Stimulated activated CD8-positive, alpha-beta memory T cell treated with anti-CD3 and anti-CD28 coated beads, Interleukin-4, amount 100 ng/mL, for 48 hours (primary cell): ENCODE data around the gene COBL.
"Not testable (repeated sequence)": the region's sequence is repeated elsewhere in the genome, so short reads cannot be mapped to it uniquely, and the experiment has no call there.

ENCODE experiments used
- DNase-seq: peaks from one replicate; pipeline ENCODE4 v3.0.0-alpha.2; 2020

COBL gene

DNA sequence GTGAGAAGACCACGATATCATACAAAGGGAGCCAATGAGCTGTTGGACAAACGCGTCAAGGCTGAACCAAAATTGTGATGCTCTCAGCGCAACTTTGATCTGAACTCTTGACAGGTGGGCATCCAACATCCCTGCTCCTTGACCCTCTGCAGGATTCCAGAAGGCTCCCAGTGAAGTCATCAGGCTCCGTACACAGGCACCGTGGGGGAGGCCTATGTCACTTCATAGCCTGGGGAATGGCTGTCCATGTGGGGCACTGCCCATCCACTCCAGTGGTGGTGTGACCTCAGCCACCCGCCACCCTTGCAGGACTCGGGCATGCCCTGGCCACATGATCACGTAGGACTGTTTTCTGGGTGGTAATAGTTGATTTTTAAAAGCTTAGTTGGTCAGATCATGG is 300.1 kb downstream of the COBL start:
- DNase-seq, result no peak

DNA sequence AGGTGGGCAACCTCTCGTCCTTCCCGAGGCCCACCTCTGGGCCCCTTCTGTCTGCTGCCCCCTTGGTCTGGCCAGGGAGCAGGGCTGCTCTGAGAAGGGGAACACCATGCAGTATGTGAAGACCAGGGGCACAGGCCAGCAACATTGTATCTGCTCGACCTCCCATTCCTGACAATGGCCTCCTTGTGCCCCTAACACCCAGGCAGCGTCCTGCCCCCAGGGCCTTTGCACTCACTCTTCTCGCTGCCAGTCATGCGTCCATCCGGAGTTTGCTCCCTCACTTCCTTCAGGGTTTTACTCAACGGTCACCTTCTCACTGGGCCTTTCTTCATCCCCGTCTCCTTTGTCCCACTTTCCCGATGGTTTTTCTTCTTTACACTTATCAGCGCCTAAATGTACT is 301.0 kb downstream of the COBL start:
- DNase-seq, result no peak

DNA sequence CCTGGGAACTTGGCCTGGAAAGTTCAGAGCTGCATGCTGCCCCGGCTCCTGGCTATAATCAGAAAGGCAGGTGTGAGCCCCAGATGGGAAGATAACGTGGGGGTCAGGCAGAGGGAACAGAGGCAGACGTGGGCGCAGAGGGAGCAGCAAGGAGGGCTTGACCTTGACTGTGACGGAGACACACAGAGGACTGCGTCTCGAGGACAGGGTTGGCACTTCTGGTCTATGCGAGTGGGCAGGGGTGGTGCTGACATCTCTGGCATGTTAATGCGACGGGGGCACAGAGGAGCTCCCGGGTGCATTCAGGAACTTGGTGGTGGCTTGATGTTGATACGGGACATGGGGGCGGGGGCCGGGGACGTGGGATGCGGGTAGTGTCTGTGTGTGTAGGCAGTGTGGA is 301.8 kb downstream of the COBL start:
- DNase-seq, result no peak

DNA sequence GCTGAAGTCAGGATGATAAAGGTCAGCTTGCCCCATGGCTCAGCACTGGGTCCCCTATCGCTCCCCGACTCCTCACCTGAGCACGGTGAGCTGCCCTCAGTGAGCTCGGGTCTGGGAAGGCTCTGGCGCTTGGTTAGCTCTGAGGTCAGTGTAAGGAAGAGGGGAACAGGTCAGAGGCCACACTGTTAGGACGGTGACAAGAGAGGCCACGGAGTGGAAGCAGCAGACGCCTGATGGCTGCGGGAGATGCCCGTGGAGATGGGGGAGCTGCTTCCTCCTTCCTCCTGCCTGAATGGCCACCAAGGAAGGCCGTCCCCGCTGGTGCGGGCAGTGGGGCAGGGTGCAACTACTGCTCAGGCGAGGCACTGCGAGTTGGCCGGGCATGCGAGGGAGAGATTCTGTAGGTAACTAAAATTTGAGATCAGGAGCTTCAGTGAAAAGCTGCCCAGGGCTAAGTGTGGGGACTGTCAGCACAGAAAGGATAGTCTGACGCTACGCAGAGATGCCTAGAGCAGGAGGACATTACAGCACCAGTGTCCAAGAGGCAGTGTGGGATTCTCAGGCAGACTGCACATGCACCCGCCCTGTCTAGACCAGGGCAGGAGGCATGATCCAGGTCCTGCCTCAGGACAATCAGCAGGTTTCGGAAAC is 302.6 kb downstream of the COBL start:
- DNase-seq, result no peak

GRCh38 chr7:51013218-51013786 is 303.3 kb downstream of the COBL start:
- no peak for DNase-seq

GRCh38 chr7:51012569-51013217 is 303.9 kb downstream of the COBL start:
- DNase-seq, result no peak

DNA sequence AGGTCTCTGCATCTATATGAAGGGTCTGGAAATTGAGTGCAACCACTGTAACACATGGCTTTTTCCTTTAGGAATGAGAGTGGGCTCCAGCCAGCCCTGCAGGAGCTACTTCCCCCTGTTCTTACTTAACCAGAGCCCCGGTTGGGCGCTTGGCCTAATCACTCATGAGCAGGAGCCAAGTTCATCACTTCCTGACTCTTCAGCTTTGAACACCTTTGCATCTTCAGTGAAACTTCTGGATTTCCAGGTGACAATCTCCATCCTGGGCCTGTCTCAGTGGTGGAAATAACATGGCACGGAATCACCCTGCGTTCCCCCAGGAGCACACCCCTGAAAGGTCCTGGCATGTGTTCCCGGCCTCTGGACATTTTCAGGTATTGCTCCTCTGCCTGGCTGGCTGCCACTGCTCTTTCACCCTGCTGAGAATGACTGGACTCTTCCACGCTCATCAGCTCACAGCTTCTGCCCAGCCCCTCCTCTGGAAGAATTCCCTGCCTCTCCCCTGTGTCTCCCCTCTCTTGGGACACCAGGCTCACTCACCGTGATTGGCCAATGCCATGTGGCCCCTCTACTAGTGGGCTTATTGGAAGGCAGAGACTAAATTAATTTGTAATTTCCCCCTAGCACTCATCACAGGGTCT is 304.8 kb downstream of the COBL start:
- no peak for DNase-seq

DNA sequence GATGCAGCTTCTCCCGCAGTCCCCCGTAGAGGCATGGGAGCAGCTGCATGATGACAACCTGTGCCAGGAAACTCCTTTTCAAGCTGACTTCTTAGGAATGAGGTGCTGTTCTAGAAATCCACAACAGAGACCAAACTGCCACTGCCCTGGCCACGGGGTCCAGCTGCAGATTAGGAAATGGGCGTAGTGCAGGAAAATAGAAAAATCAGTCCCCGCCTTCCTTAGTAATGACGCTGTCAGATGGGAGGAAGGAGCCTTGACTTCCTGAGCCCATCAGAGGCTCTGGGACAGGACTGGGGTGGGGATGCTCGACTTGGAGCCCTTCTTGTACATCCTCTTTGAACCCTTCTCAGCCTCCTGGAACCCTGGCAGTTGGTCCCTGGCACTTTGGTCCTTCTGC is 306.1 kb downstream of the COBL start:
- DNase-seq, result no peak

DNA sequence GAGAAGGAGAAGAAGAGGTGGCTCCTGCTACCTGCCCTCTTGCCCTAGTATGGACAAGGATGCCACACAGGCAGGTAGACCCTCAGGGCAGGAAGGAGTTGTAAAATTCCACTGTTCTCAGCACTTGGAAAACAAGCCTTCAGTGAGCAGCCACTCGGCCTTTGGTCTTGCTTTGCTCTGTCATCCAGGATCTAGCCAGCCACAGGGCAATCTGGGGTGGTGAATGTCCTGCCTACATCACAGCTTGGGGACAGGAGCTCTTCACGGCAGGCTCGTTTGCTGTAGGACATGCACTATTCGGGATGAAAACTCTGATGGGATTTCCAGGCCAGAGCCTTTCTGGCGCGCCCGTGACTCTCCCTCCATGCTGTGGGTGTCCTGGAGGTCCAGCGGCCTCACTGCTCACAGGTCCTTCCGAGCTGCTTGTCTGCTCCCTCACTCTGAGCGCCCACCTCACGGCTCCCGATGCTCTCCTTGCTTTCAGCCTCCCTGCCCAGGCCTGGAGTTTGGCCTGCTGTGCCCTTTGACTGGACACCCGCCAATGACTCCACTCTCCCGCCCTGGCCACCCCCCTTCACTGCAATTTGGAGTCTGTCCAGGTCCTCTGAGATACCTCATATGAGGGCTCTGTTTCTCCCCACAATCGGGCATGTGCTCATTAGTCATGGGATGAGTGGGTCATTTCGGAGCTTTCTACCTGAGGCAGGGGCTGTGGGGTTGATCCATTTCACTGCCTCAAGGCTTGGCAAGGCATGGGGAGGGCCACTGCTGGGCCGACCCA is 306.7 kb downstream of the COBL start:
- no peak for DNase-seq

DNA sequence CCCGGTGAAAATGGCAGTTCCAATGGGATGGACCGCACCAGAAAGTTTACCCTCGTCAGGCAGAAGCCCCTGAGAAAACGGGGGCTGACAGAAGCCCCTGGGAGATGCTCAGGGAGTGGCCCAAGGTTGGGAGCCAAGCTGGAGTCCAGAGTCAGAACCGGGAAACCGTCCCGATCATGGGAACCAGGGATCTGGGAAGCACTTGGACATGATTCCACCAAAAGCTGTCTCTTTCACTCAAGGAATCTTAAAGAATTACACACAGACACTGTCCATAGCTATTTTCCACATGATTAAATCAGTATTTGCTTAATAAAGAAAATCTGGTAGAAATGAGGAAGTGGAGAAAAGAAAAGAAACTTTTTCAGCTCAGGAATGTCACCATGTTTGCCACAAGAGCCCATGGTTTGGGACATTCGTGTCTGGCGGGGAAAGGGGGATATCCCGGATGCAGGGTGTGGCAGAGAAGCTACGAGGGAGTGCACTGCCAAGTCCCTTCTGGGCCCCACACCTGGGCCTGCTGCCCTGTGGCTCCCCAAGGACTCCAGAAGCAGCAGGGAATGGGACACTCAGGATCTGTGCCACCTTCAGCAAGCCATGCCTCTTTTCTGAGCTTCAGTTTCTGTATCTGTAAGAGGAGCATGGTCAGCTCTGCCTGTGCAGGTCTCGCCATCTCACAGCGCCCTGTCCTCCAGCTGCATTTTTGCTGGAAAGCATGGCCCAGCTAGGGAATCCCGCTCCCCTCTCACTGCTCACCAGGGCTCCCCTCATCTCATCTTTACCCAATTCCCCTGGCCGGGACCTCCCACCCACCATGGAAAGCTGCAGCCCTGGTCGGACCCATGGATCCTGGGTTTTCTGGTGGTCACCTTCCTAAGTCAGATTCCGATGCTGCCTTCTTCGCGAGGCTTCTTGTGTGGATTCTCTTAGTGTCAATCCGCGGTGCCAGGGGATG is 308.8 kb downstream of the COBL start:
- no peak for DNase-seq

DNA sequence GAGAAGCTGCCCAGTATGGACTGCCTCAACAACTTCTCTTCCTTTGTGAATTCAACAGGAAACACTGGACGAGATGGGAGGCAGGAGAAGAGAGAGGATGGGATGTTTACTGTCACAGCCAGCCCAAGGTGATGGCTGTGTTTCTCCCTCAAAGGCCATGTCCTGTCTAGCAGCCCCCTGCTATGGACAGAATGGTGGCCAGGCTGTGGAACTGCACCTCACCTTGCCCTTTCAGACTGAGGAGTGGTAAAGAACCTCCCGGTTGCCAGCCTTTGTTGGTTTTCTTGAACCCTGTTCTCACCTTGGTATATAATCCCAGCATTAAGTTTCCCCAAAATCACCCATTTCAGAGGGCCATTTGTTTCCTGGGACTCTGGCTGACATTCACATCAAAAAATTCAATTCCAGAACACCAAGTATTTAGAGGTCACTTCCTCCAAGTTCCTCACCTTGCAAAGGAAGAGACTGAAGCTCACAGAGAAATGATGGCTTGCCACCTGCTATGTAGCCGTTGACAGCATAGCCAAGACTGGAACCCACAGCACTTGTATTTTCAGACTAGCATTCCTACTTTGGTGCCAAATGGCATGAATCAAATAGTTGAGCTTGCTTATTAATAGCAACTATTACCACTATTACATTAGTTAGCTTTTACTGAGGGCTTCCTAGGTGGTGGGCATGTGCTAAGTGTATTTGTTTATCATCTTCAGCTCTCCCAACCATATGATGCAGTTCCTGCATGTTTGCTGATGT is 309.9 kb downstream of the COBL start:
- no peak for DNase-seq

DNA sequence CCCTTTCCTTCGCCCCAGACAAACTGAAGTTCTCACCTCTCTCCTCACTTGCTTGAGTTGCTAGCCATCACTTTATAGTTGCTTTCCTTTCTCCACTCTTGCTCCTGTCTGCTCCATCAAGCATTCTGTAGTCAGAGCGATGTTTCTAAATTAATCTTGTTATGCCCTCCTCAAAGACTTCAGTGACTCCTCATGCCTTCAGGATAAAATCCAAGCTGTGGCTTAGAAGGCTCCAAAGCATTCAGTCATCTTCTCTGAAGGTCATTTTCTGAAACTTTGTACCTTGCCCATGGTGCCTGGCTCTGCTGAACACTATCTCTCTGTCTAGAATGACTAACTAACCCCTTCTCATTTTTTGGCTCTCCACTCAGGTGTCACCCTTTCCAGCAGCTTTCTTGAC is 311.5 kb downstream of the COBL start:
- no peak for DNase-seq

GRCh38 chr7:51000956-51001355 is 315.7 kb downstream of the COBL start:
- DNase-seq, result no peak

DNA sequence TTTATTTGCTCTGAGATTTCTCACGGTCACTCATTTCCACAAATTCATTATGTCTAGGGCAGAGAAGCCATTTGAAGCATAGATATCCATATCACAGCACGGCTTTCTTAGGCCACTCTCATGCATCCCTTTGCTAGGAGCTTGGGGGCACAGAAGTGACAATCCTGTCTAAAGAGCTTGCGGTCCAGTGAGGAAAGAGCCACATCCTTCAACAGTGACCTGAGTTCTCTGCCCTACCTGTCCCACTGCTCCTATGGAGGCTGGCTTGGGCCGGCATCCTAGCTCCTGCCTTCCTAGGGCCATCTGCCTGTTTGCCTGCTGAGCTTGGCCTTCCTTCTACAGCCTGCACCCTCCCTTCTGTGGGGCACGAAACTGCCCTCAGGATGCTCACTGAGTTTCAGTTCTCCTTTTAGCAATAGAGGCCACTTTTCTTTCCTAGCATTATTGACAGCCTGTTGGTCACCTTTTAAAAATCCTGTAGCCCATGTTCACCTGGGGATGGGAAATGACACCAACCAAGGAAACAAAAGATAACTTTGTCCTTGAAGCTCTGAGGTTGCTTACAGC is 321.8 kb downstream of the COBL start:
- DNase-seq, result no peak

DNA sequence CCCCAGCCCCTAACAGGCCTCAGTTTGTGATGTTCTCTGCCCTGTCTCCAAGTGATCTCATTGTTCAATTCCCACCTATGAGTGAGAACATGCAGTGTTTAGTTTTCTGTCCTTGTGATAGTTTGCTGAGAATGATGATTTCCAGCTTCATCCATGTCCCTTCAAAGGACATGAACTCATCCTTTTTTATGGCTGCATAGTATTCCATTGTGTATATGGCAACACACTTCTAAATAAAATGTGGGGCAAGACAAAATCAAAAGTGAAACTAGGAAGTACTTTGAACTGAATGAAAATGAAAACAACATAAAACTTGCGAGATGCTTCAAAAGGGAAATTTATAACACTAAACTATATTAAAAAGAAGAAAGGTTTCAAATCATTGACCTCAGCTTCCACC is 326.4 kb downstream of the COBL start:
- DNase-seq, result not testable (repeated sequence)

DNA sequence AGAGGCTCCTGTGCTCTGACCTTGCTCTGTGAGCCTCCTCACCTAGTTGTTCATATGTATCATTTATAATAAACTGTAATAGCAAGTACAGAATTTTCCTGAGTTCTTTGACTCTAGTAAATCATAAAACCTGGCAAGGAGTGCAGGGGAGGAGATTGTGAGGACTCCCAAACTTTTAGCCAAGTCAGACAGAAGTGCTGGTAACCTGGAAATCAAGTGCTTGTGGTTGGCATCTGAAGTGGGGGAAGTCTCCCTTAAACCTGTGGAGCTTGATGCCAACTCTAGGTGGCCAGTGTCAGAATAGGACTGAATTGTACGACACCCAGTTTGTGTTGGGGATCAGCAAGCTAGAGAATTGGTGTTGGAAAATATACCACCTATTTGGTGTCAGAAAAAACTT is 327.6 kb downstream of the COBL start:
- DNase-seq, result no peak

DNA sequence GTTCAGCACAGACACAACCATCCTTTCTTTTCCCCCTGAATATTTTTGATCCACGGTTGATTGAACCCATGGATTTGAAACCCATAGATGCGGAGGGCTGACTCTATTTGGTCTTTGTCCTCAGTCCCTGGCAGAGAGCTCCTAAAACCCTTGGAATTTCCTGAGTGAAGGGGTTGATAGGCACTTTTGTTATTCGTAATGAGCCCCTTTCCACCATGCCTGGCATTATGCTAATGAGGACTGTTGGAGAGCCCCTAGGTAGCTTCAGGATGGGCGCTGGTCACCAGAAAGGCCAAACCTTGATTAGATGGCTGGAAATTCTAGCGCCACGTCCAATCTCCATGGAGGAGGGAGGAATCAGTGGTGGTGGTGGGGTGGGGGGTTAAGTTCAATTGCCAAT is 328.1 kb downstream of the COBL start:
- no peak for DNase-seq

GRCh38 chr7:50985096-50985495 is 331.5 kb downstream of the COBL start:
- no peak for DNase-seq

DNA sequence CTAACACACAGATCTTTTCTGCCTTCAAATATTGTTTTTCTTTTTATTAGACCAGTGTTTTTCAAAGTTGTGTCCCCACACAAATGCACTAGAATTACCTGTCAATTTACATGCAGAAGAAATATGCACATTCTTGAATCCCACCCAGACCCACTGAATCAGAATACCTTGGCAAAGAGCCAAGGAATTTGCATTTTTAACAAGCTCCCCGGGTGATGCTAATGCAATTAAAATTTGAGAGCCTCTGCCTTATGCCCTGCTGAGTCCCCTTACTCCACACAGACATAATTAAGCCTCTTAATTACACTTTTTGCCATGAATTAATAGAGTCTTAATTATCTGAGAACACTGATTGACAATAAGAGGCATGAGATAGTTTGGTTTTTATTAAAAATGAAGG is 332.8 kb downstream of the COBL start:
- DNase-seq, result no peak

GRCh38 chr7:50982626-50983025 is 334.0 kb downstream of the COBL start:
- no peak for DNase-seq

DNA sequence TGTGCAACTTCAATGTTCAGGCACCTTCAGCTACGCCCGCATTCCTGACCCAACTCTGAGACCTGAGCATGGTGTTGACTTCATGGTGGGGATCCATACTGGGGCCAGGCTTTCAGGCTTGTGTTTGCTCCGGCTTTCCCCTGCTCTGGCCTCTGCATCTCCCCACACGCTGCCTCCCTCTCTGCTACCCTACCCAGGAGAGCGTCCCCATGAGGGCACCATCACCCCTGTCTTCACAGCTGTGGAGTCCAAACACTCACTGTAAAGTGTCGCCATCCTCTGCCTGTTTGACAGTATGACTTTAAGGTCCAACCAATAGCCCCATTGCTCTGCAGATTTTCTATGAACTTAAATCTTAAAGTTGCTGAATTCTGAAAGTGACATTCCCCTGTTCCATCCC is 334.9 kb downstream of the COBL start:
- DNase-seq, result no peak
